ENCODE measurements around the gene TRPM8.

- TF ChIP-seq CTCF (IDR thresholded peaks at IDR 0.05), result no peak
- no peak for TF ChIP-seq ZFX (IDR thresholded peaks at IDR 0.05; ENCODE audit: borderline replicate concordance)
Observed at GRCh38 chr2:234002281-234002680, 85.1 kb downstream of the TRPM8 start.

All from 22Rv1 (cell line).